Activated CD8-positive, alpha-beta memory T cell treated with anti-CD3 and anti-CD28 coated beads, Interleukin-2, amount 50 U/mL, for 1 hour (primary cell): Measurements from ENCODE around the gene POT1.

Experiments
- DNase-seq: peaks from one replicate; pipeline ENCODE4 v3.0.0-alpha.2; 2020; ENCODE audit errors: extremely low read depth

Gene POT1

GRCh38 chr7:124801330-124801895 lies 128.2 kb downstream of the POT1 start:
- no peak for DNase-seq

- DNase-seq, result no peak
These were observed 129.2 kb downstream of the POT1 start for GRCh38 chr7:124800386-124800785.

GRCh38 chr7:124799448-124799847 lies 130.2 kb downstream of the POT1 start:
- DNase-seq, result no peak

- no peak for DNase-seq
These were observed 132.9 kb downstream of the POT1 start for GRCh38 chr7:124796771-124797170.

- no peak for DNase-seq
These were observed 136.9 kb downstream of the POT1 start for GRCh38 chr7:124792696-124793095.

GRCh38 chr7:124792002-124792401 lies 137.6 kb downstream of the POT1 start:
- DNase-seq, result no peak

- DNase-seq, result no peak
These were observed 138.2 kb downstream of the POT1 start for GRCh38 chr7:124791426-124791825.

GRCh38 chr7:124790645-124791044 lies 139.0 kb downstream of the POT1 start:
- DNase-seq, result no peak

- no peak for DNase-seq
These were observed 143.6 kb downstream of the POT1 start for GRCh38 chr7:124785994-124786393.

GRCh38 chr7:124784879-124785818 lies 144.5 kb downstream of the POT1 start:
- no peak for DNase-seq

- no peak for DNase-seq
These were observed 146.4 kb downstream of the POT1 start for GRCh38 chr7:124783271-124783670.

- DNase-seq, result no peak
These were observed 147.5 kb downstream of the POT1 start for GRCh38 chr7:124781907-124782734.

- DNase-seq, result no peak
These were observed 148.2 kb downstream of the POT1 start for GRCh38 chr7:124781418-124781817.

GRCh38 chr7:124780608-124781007 lies 149.0 kb downstream of the POT1 start:
- DNase-seq, result no peak

GRCh38 chr7:124780056-124780455 lies 149.6 kb downstream of the POT1 start:
- DNase-seq, result no peak

- DNase-seq, result no peak
These were observed 150.0 kb downstream of the POT1 start for GRCh38 chr7:124779620-124780019.

GRCh38 chr7:124779194-124779593 lies 150.4 kb downstream of the POT1 start:
- DNase-seq, result no peak

GRCh38 chr7:124777268-124777667 lies 152.4 kb downstream of the POT1 start:
- no peak for DNase-seq

- no peak for DNase-seq
These were observed 153.5 kb downstream of the POT1 start for GRCh38 chr7:124776153-124776552.

- no peak for DNase-seq
These were observed 154.2 kb downstream of the POT1 start for GRCh38 chr7:124775422-124775821.

GRCh38 chr7:124773938-124774337 lies 155.7 kb downstream of the POT1 start:
- no peak for DNase-seq

- DNase-seq, result no peak
These were observed 156.3 kb downstream of the POT1 start for GRCh38 chr7:124773339-124773738.
